Measurements from ENCODE around the gene EVPLL. TPM values are rescaled to one million over a fixed set of nuclear protein-coding genes. Genes with fewer than 3 reads are reported as not detected.
A peak's percentile ranks its signal among the peaks of the same experiment; 100 is the strongest.
"Not testable (repeated sequence)": the region's sequence is repeated elsewhere in the genome, so short reads cannot be mapped to it uniquely, and the experiment has no call there.

The EVPLL gene
- 3.5 TPM for total RNA-seq

DNA sequence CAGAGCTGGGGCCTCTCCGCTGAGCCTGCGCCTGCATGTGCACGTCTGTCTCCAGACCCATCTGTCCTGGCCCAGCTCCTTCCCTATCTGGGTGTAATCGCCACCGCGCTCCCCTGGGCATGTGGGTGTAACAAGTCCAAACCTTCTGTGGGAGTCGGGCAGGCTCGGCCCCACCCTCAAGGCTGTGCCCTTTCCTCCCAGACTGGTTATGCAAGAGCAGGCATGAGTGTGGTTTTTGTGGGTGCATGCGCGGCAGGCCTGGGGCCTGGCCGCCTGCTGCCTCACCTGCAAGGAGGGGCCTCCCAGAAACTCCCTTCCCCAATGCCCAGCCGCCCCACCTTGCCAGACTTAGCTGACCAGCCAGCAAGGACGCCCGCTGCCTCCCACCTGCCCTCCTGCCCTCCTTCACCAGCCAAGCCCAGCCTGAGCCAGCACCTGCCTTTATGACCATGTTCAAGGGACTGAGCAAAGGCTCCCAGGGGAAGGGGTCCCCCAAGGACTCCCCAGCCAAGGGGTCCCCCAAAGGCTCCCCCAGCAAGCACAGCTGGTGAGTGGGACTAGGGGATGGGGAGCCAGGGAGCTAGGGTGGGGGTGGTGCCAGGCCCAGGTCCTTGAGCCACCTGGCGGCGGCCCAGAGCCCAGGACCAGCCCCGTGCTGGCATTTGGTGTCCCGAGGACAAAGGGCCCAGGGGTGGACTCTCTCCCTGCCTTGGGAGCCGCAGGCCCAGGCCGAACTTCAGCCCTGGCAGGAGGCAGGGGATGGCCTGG lies at the start of gene EVPLL:
TSS of gene EVPLL (plus strand) at position 342 of the 768 bp plus-strand sequence. CDS start 3,160 bp downstream, outside the sequence.
- DNase-seq = peak; percentile 54

- no peak for DNase-seq
These were observed 48.9 kb upstream of the EVPLL start for GRCh38 chr17:18328643-18329204.

GRCh38 chr17:18331879-18332278 lies 45.7 kb upstream of the EVPLL start:
- no peak for DNase-seq

DNA sequence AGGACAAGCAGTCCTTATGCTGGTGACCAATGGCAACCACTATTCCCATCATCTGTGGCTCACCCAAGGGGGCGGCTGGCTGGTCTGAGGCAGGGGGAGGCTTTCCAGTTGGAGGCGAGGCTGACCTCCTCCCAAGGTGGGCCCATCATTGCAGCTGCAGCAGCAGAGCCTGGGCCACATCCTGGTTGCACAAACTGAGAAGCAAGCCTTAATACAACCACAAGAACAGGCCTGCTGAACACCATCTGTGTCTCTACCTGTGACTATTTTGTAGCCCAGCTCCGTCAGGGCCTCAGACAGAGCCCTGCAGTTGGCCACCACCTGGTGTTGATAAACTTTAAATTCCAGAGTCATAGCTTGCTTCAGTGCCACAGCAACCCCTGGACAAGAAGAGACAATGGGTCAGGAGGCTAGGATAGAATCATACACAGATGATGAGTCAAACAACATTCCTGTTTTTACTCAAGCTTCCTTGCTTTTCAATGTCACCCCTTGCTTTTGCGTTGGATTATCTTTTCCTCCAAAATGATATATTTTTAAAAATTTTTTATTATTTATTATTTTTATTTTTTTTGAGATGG lies 44.6 kb upstream of the EVPLL start:
- no peak for DNase-seq

- not testable (repeated sequence) for DNase-seq
These were observed 39.4 kb upstream of the EVPLL start for GRCh38 chr17:18338158-18338557.

DNA sequence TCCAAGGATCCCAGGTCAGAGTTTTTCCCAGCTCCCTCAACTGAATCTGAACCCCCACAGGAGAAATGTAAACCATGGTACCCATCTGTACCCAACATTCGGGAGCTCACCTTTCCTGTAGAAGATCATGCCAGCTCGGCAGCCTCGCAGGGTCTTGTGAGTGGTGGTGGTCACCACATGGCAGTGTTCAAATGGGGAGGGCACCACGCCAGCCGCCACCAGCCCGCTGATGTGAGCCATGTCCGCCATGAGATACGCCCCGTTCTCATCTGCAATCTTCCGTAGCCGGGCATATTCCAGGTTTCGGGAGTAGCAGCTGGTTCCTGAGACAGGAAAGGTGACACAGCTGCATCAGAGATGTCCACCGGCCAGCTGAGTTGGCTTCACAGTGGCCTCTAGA lies 37.6 kb upstream of the EVPLL start:
- DNase-seq = no peak

DNA sequence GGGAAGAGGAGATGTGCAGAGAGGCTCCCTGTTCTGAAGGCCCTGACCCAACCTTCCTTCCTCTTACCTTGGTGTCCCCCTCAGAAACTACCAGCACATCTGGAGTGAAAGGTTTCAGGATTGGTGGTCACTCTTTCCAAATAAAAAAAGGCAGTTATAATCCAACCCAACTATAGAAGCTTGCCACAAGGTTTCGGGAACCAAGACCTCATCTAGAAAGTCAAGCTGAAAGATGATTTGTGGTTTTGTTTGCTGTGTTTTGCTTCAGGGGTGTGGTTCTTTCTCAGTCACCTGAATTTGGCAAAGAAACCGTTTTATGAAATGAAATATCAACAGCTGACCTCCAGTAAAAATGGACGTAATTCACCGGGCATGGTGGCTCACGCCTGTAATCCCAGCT lies 33.6 kb upstream of the EVPLL start:
- DNase-seq = no peak

- DNase-seq = no peak
These were observed 24.0 kb upstream of the EVPLL start for GRCh38 chr17:18353541-18353940.

- peak; percentile 10 for DNase-seq
These were observed 21.0 kb upstream of the EVPLL start for GRCh38 chr17:18356624-18357023.

GRCh38 chr17:18360518-18360917 lies 17.1 kb upstream of the EVPLL start:
- DNase-seq = no peak

- DNase-seq = no peak
These were observed 15.5 kb upstream of the EVPLL start for GRCh38 chr17:18361837-18362697.

- DNase-seq = peak; percentile 68
These were observed 14.9 kb upstream of the EVPLL start for GRCh38 chr17:18362698-18363100.

DNA sequence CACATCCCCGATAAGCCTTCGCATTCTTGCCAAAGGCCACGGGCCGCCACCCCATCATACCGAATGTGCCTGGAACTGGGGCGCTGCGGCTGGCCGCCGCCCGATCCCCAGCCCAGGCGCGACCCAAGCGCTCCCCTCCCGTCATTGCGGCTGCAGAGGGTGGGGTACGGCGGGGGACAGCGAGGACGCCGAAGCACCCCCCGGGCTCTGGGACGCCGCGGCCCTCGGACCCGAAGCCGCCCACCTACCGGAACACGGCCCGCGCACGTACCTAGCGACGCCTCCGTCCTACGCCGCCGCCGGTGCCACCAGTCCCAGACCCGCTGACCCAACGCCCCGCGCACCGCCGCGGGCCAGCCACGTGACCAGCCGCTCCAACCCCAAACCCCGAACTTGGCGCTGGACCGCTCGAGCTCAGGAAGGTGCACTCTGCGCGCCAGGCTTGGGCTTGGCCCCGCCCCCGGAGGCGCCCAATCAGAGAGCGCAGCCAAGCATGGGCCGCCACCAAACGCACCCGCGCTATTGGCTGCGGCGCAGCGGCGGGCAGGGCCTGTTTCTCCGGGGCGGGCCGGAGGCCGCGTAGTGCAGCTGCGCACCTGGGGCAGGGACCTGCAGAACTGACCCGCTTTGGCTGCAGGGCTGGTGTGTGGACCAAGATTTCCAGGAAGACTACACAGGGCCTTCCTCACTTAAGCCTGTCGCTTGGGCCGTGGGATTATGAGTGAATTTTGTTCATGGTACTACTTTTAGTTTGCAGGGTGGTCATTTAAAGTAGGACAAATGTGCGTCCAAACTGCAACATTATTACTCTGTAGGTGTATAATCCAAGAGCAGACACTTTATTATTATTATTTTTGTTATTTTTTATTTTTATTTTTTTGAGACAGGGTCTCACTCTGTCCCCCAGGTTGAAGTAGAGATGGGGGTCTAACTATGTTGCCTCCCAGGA lies 14.2 kb upstream of the EVPLL start, which contains the start of gene SHMT1:
TSS of gene SHMT1 (minus strand) at position 450 of the 949 bp plus-strand sequence. CDS start 7,569 bp downstream, outside the sequence.
- peak; percentile 96 for DNase-seq

DNA sequence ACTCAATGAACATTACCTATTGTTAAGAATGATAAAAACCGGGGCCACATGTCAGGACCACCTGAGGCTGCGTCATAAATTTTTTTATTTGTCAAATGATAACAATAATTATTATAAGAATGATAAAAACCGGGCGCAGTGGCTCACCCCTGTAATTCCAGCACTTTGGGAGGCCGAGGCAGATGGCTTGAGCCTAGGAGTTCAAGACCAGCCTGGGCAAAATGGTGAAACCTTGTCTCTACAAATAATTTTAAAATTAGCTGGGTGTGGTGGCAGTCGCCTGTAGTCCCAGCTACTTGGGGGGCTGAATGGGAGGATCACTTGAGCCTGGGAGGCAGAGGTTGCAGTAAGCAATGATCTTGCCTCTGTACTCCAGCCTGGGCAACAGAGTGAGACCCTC lies 13.4 kb upstream of the EVPLL start:
- DNase-seq = no peak

GRCh38 chr17:18368946-18369345 lies 8.6 kb upstream of the EVPLL start:
- no peak for DNase-seq

DNA sequence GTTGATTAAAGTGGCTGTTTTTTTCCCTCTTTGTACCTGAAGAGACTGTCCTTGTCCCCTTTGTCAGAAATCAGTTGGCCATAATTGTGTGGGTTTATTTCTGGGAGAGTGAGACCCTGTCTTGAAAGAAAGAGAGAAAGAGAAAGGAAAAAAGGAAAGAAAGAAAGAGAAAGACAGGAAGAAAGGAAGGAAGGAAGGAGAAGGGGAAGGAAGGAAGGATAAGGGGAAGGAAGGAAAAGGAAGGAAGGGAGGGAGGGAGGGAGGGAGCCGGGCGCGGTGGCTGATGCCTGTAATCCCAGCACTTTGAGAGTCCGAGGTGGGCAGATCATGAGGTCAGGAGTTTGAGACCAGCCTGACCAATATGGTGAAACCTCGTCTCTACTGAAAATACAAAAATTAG lies 6.8 kb upstream of the EVPLL start:
- no peak for DNase-seq

DNA sequence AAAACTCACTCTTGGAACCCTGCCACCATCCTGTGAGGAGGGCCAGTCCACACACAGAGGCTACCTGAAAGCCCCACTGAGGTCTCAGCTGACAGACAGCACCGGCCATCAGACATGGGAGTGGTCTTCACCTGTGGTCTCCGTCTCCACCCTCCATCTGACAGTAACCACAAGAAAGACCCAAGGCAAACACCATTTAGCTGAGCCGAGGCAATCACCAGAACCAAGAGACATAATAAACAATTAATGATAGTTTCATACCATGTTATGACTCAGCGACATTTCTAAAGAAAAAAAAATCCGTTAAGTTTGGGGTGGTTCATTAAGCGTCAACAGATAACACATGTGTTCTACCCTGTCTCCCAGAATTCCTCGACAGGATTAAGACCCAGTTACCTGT lies 6.1 kb upstream of the EVPLL start:
- DNase-seq = no peak

- not testable (repeated sequence) for DNase-seq
These were observed 4.4 kb upstream of the EVPLL start for GRCh38 chr17:18373181-18373580.

DNA sequence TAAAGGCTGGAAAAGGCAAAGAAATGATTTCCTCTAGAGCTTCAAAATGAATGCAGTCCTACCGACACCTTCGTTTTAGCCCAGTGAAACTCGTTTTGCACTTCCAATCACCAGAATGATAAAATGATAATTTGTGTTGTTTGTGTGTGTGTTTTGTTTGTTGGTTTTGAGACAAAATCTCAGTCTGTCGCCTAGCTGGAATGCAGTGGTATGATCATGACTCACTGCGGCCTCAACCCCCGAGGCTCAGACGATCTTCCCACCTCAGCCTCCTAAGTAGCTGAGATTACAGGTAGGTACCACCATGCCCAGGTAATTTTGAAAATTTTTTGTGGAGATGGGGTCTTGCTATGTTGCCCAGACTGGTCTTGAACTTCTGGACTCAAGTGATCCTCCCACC lies 3.4 kb upstream of the EVPLL start:
- no peak for DNase-seq

- no peak for DNase-seq
These were observed 577 bp downstream of the EVPLL start for GRCh38 chr17:18378205-18378505.

DNA sequence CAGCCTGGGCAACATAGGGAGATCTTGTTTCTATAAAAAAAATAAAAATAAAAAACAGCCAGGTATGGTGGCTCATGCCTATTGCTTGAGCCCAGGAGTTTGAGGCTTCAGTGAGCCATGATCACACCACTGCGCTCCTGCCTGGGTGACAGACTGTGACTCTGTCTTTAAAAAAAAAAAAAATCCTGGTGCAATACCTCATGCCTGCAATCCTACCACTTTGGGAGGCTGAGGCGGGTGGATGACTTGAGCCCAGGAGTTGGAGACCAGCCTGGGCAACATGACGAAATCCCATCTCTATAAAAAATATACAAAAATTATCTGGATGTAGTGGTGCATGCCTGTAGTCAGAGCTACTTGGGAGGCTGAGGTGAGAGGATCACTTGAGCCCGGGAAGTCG lies 1.0 kb downstream of the EVPLL start:
- not testable (repeated sequence) for DNase-seq

Data from tongue (tissue), 2 donors.